Measurements from ENCODE around the gene IL32.

The IL32 gene

GRCh38 chr16:3065069-3065741 lies at the start of gene IL32:
IL32 (plus strand) TSS chr16:3065640; CDS start chr16:3065812, 172 bp downstream.
- DNase-seq, result peak; percentile 68

- DNase-seq, result no peak
Observed at GRCh38 chr16:3015865-3016521, 49.4 kb upstream of the IL32 start.

- DNase-seq, result no peak
Observed at GRCh38 chr16:3017344-3017743, 48.1 kb upstream of the IL32 start.

- no peak for DNase-seq
Observed at GRCh38 chr16:3017794-3018506, 47.5 kb upstream of the IL32 start, which contains the start of gene CLDN6. CLDN6 (minus strand) TSS chr16:3018183; CDS start chr16:3016021, 2,162 bp downstream.

GRCh38 chr16:3019594-3020246 lies 45.7 kb upstream of the IL32 start:
- DNase-seq, result no peak

GRCh38 chr16:3020247-3020603 lies 45.2 kb upstream of the IL32 start, which contains the start of gene TNFRSF12A:
TNFRSF12A (plus strand) TSS chr16:3020368; CDS start chr16:3020398, 30 bp downstream.
- DNase-seq, result peak; percentile 44

GRCh38 chr16:3020604-3021448 lies 44.6 kb upstream of the IL32 start:
- peak; percentile 63 for DNase-seq

- peak; percentile 81 for DNase-seq
Observed at GRCh38 chr16:3021449-3022207, 43.8 kb upstream of the IL32 start.

- DNase-seq, result peak; percentile 93
Observed at GRCh38 chr16:3022208-3022683, 43.2 kb upstream of the IL32 start.

GRCh38 chr16:3022684-3023414 lies 42.6 kb upstream of the IL32 start:
- DNase-seq, result no peak

- DNase-seq, result no peak
Observed at GRCh38 chr16:3023415-3023668, 42.1 kb upstream of the IL32 start.

GRCh38 chr16:3023669-3024478 lies 41.6 kb upstream of the IL32 start, which contains the start of the genes HCFC1R1 and THOC6:
HCFC1R1 (minus strand) TSS chr16:3023942; CDS start chr16:3023941, 1 bp downstream.
THOC6 (plus strand) TSS chr16:3024035; CDS start chr16:3024327, 292 bp downstream.
- peak; percentile 91 for DNase-seq

GRCh38 chr16:3025032-3026002 lies 40.1 kb upstream of the IL32 start:
- DNase-seq, result no peak

- DNase-seq, result no peak
Observed at GRCh38 chr16:3026003-3026378, 39.4 kb upstream of the IL32 start.

GRCh38 chr16:3026609-3027488 lies 38.6 kb upstream of the IL32 start:
- no peak for DNase-seq

- no peak for DNase-seq
Observed at GRCh38 chr16:3027489-3027795, 38.0 kb upstream of the IL32 start.

- peak; percentile 83 for DNase-seq
Observed at GRCh38 chr16:3027983-3028715, 37.3 kb upstream of the IL32 start.
